SK-MEL-5 (cell line): ENCODE results near the gene RBBP8. TPM values are rescaled to one million over a fixed set of nuclear protein-coding genes. Genes with fewer than 3 reads are reported as not detected.

Experiments
- DNase-seq: peaks from one replicate; pipeline ENCODE4 v3.0.0-alpha.2; 2016; ENCODE audit warnings: low read depth, low spot score
- in situ Hi-C: cut with HindIII; loops from 2 replicates; pipeline ENCODE4 v1.10.0; 2016; ENCODE audit warnings: low sequenced_read_pairs, high pct_unique_total_duplicates, low pct_unique_long_range_greater_than_20kb
- total RNA-seq: library from RNA; depleted of rRNA; stranded (reverse); fragments of >200 nt; shearing (Covaris generic); gene quantifications from 2 replicates; pipeline ENCODE4 v1.2.3, GENCODE V29; 2014

Gene RBBP8
- total RNA-seq, 1 experiment from 2014 or later: 45.8 TPM

- in situ Hi-C loops: no loop called here
- DNase-seq: peak; percentile 66
Observed at GRCh38 chr18:22977847-22978701, 44.9 kb downstream of the RBBP8 start.

GRCh38 chr18:22980394-22980793, 47.3 kb downstream of the RBBP8 start:
- in situ Hi-C loops: no loop called here
- DNase-seq: no peak

- DNase-seq: no peak
- in situ Hi-C loops: no loop called here
Observed at GRCh38 chr18:22981274-22982133, 48.4 kb downstream of the RBBP8 start.

- peak; percentile 59 for DNase-seq
- in situ Hi-C loops: no loop called here
Observed at GRCh38 chr18:22983175-22983574, 50.0 kb downstream of the RBBP8 start.

- no peak for DNase-seq
- in situ Hi-C loops: no loop called here
Observed at GRCh38 chr18:22985250-22985649, 52.1 kb downstream of the RBBP8 start.

GRCh38 chr18:22987547-22988189, 54.5 kb downstream of the RBBP8 start:
- no peak for DNase-seq
- in situ Hi-C loops: no loop called here

GRCh38 chr18:22988208-22988607, 55.1 kb downstream of the RBBP8 start:
- no peak for DNase-seq
- in situ Hi-C loops: no loop called here

- in situ Hi-C loops: no loop called here
- DNase-seq: peak; percentile 37
Observed at GRCh38 chr18:22998344-22998743, 65.2 kb downstream of the RBBP8 start.

- in situ Hi-C loops: no loop called here
- DNase-seq: no peak
Observed at GRCh38 chr18:22999212-22999611, 66.1 kb downstream of the RBBP8 start.

- no peak for DNase-seq
- in situ Hi-C loops: no loop called here
Observed at GRCh38 chr18:22999647-23000046, 66.5 kb downstream of the RBBP8 start.

GRCh38 chr18:23003289-23003688, 70.2 kb downstream of the RBBP8 start:
- in situ Hi-C loops: no loop called here
- DNase-seq: no peak

- in situ Hi-C loops: no loop called here
- DNase-seq: no peak
Observed at GRCh38 chr18:23012249-23012648, 79.1 kb downstream of the RBBP8 start.

GRCh38 chr18:23020555-23021294, 87.6 kb downstream of the RBBP8 start:
- in situ Hi-C loops: no loop called here
- DNase-seq: no peak

GRCh38 chr18:23021623-23022022, 88.5 kb downstream of the RBBP8 start:
- in situ Hi-C loops: no loop called here
- no peak for DNase-seq

- DNase-seq: peak; percentile 71
- in situ Hi-C loops: no loop called here
Observed at GRCh38 chr18:23032030-23032582, 99.0 kb downstream of the RBBP8 start.

GRCh38 chr18:23033056-23033455, 99.9 kb downstream of the RBBP8 start:
- in situ Hi-C loops: no loop called here
- DNase-seq: no peak

- in situ Hi-C loops: no loop called here
- DNase-seq: peak; percentile 46
Observed at GRCh38 chr18:23036660-23037201, 103.6 kb downstream of the RBBP8 start.
